Colonic mucosa (tissue), 4 donors: ENCODE data around the gene FCHO2. TPM values are rescaled to one million over a fixed set of nuclear protein-coding genes. Genes with fewer than 3 reads are reported as not detected.

Source experiments
- DNase-seq: peaks from one replicate; pipeline ENCODE4 v3.0.0-alpha.2; 2020
- H3K27ac ChIP-seq: fragments of 200-600 bp; one replicate; pipeline ENCODE4 v1.8.0; 2021
- H3K27me3 ChIP-seq: fragments of 200-600 bp; one replicate; pipeline ENCODE4 v1.8.0; 2021
- H3K36me3 ChIP-seq: fragments of 200-600 bp; one replicate; pipeline ENCODE4 v1.8.0; 2021
- H3K4me1 ChIP-seq: fragments of 200-600 bp; one replicate; pipeline ENCODE4 v1.8.0; 2021; ENCODE audit warnings: mild to moderate bottlenecking
- H3K4me3 ChIP-seq: fragments of 200-600 bp; one replicate; pipeline ENCODE4 v1.8.0; 2021
- H3K9ac ChIP-seq, 2 donors: one replicate each; pipeline ENCODE4 v1.7.0; 2013; ENCODE audit warnings: control low read depth in 2 of 2, low read depth in 2 of 2, low read length in 2 of 2
- H3K9me3 ChIP-seq: fragments of 200-600 bp; one replicate; pipeline ENCODE4 v1.8.0; 2021
- CTCF ChIP-seq: fragments of 200-600 bp; IDR thresholded peaks from one replicate; pipeline ENCODE4 v1.8.0; 2022; ENCODE audit warnings: antibody characterized with exemption, mild to moderate bottlenecking
- intact Hi-C: fragments of 100-400 bp; cut with DNase I; formaldehyde crosslinking; loops from one replicate; pipeline ENCODE4 v1.14.1; 2022
- total RNA-seq, 2 donors: library from RNA; stranded (reverse); fragmentation: NEBNext Ultra II Directional in 1 of 2; extraction: Animal tissue kit (Norgen Biotek cat#: 25700) in 1 of 2; gene quantifications; one replicate each; pipeline ENCODE4 v1.2.1, GENCODE V29; 2021
- donor health status: healthy.
- donor health status: DM: no; HTN: no; CAD: no.
- donor health status: DM: no; HTN: no; CAD: no.

Gene FCHO2
- total RNA-seq, 2 donors from 2014 or later, result 30.9 to 56.5 TPM

GRCh38 chr5:72937517-72938061 lies 18.3 kb upstream of the FCHO2 start:
- Histone ChIP-seq H3K4me3 (no peak overlapping the region), H3K4me1 (no peaks in the 10 kb centered on the region), H3K9ac (no peak overlapping the region), H3K27me3 (no peaks in the 10 kb centered on the region), H3K9me3 (no peaks in the 10 kb centered on the region), H3K36me3 (no peaks in the 10 kb centered on the region), H3K27ac (peak overlapping the region; percentile 42)
- TF ChIP-seq CTCF, result no peak
- DNase-seq, result no peak
- intact Hi-C loops, result no loop called here

GRCh38 chr5:72938206-72938605 lies 17.6 kb upstream of the FCHO2 start:
- H3K9ac ChIP-seq, result no peak overlapping the region
- H3K4me1 ChIP-seq, result no peaks in the 10 kb centered on the region
- no peaks in the 10 kb centered on the region for H3K27me3 ChIP-seq
- TF ChIP-seq CTCF, result no peak
- intact Hi-C loops, result no loop called here
- H3K27ac ChIP-seq, result peak overlapping the region; percentile 42
- H3K36me3 ChIP-seq, result no peaks in the 10 kb centered on the region
- H3K4me3 ChIP-seq, result no peak overlapping the region
- DNase-seq, result peak; percentile 39
- no peaks in the 10 kb centered on the region for H3K9me3 ChIP-seq

GRCh38 chr5:72940082-72940481 lies 15.8 kb upstream of the FCHO2 start:
- H3K27ac ChIP-seq, result no peak overlapping the region
- no peaks in the 10 kb centered on the region for H3K36me3 ChIP-seq
- intact Hi-C loops, result no loop called here
- H3K4me3 ChIP-seq, result no peak overlapping the region
- TF ChIP-seq CTCF, result no peak
- no peaks in the 10 kb centered on the region for H3K9me3 ChIP-seq
- no peaks in the 10 kb centered on the region for H3K27me3 ChIP-seq
- no peak overlapping the region for H3K9ac ChIP-seq
- no peak for DNase-seq
- no peaks in the 10 kb centered on the region for H3K4me1 ChIP-seq

GRCh38 chr5:72943307-72943706 lies 12.5 kb upstream of the FCHO2 start:
- Histone ChIP-seq H3K9ac (no peak overlapping the region), H3K27me3 (no peaks in the 10 kb centered on the region), H3K4me3 (no peak overlapping the region), H3K27ac (no peak overlapping the region), H3K4me1 (no peaks in the 10 kb centered on the region), H3K36me3 (no peaks in the 10 kb centered on the region), H3K9me3 (no peaks in the 10 kb centered on the region)
- no peak for DNase-seq
- intact Hi-C loops, result no loop called here
- no peak for TF ChIP-seq CTCF

GRCh38 chr5:72947498-72947897 lies 8.3 kb upstream of the FCHO2 start:
- H3K27me3 ChIP-seq, result no peaks in the 10 kb centered on the region
- no peaks in the 10 kb centered on the region for H3K36me3 ChIP-seq
- no peak for TF ChIP-seq CTCF
- H3K4me1 ChIP-seq, result no peaks in the 10 kb centered on the region
- intact Hi-C loops, result no loop called here
- DNase-seq, result no peak
- H3K4me3 ChIP-seq, result no peak overlapping the region
- no peaks in the 10 kb centered on the region for H3K9me3 ChIP-seq
- H3K9ac ChIP-seq, result no peak overlapping the region
- H3K27ac ChIP-seq, result no peak overlapping the region
